HCT116 (cell line): ENCODE data around the gene PIEZO2. TPM values are rescaled to one million over a fixed set of nuclear protein-coding genes. Genes with fewer than 3 reads are reported as not detected.

Source experiments
- ATAC-seq: fragments of 200-7000 bp; cut with Tn5 transposase; 2 replicates; pipeline ENCODE4 v1.9.1; 2020; ENCODE audit warnings: mild to moderate bottlenecking, moderate library complexity
- BruUV-seq: library from RNA; stranded (reverse); fragments of 400-500 nt; replicated peaks from 2 replicates; lab custom pipeline; 2021; lab: Mats Ljungman, UMichigan
- CTCF ChIA-PET: fragments of 300-600 bp; sonication (Branson Sonifier 250); formaldehyde crosslinking; loops from one replicate; lab custom pipeline; 2021; ENCODE audit warnings: antibody characterized with exemption; lab: Charles Lee
- POLR2A ChIA-PET: fragments of 300-600, 350-600 bp; sonication (Branson Sonifier 250); formaldehyde crosslinking; loops from one replicate; lab custom pipeline; 2021; ENCODE audit warnings: antibody characterized with exemption; lab: Charles Lee
- RAD21 ChIA-PET, 2 experiments: fragments of 300-600 bp; sonication (Branson Sonifier 250); formaldehyde crosslinking; loops; one replicate each; lab custom pipeline; 2023; ENCODE audit warnings: low total read pairs in 2 of 2; ENCODE audit not compliant: uncharacterized antibody in 2 of 2, unreplicated experiment in 2 of 2, low non-redundant PET in 1 of 2; lab: Charles Lee
- DNase-seq: peaks from one replicate; pipeline ENCODE4 v3.0.0-alpha.2; 2010; ENCODE audit warnings: low read depth, low spot score
- H2AFZ ChIP-seq: fragments of 200-600 bp; shearing (Covaris generic), sonication (generic); 2 replicates; pipeline ENCODE4 v1.6.1; 2017; ENCODE audit warnings: low read depth, mixed run types, mixed read lengths, antibody characterized with exemption, low read length; ENCODE audit not compliant: poor library complexity, severe bottlenecking
- H3K27ac ChIP-seq: 2 replicates; pipeline ENCODE4 v1.5.1; 2012; ENCODE audit warnings: low read depth, low read length
- H3K27me3 ChIP-seq: fragments of 200-600 bp; sonication (generic); 2 replicates; pipeline ENCODE4 v1.6.1; 2016; ENCODE audit warnings: mixed run types, low read length, mixed read lengths; ENCODE audit not compliant: insufficient read depth
- H3K36me3 ChIP-seq, 2 experiments: fragments of 200-500 bp in 1 of 2; fragments of 200-600 bp in 1 of 2; sonication (Bioruptor generic) in 1 of 2; sonication (generic) in 1 of 2; 2 replicates each; pipeline versions ENCODE4 v1.5.1 to v1.6.1; 2014 to 2016; ENCODE audit warnings: low read length in 2 of 2, inconsistent platforms in 1 of 2, mixed read lengths in 1 of 2, mixed run types in 1 of 2; ENCODE audit not compliant: insufficient read depth in 2 of 2, control insufficient read depth in 1 of 2
- H3K4me1 ChIP-seq, 2 experiments: fragments of 200-600 bp in 1 of 2; sonication (generic) in 1 of 2; 2 replicates each; pipeline versions ENCODE4 v1.5.1 to v1.6.1; 2012 to 2017; ENCODE audit warnings: low read length in 2 of 2, inconsistent platforms in 1 of 2, mild to moderate bottlenecking in 1 of 2, mixed read lengths in 1 of 2, mixed run types in 1 of 2, moderate library complexity in 1 of 2; ENCODE audit not compliant: insufficient read depth in 2 of 2, control insufficient read depth in 1 of 2
- H3K4me2 ChIP-seq: fragments of 200-600 bp; sonication (generic); 2 replicates; pipeline ENCODE4 v1.6.1; 2017; ENCODE audit warnings: mixed run types, low read length, mixed read lengths
- H3K4me3 ChIP-seq, 2 experiments: fragments of 200-600 bp in 1 of 2; sonication (generic) in 1 of 2; replicated peaks in 1 of 2; 2 replicates each; pipeline ENCODE4 v1.5.1; 2011 to 2016; ENCODE audit warnings: low read length in 2 of 2, control low read depth in 1 of 2, low read depth in 1 of 2, mild to moderate bottlenecking in 1 of 2, mixed read lengths in 1 of 2, mixed run types in 1 of 2
- H3K79me2 ChIP-seq: fragments of 200-600 bp; sonication (generic); 2 replicates; pipeline ENCODE4 v1.6.1; 2017; ENCODE audit warnings: mild to moderate bottlenecking, mixed run types, low read length, moderate library complexity, mixed read lengths; ENCODE audit not compliant: insufficient read depth
- H3K9ac ChIP-seq: fragments of 200-600 bp; sonication (generic); 2 replicates; pipeline ENCODE4 v1.6.1; 2016; ENCODE audit warnings: low read length, mixed read lengths
- H3K9me2 ChIP-seq: fragments of 200-600 bp; sonication (generic), shearing (Covaris generic); 2 replicates; pipeline ENCODE4 v1.6.1; 2017; ENCODE audit warnings: mixed run types, mild to moderate bottlenecking, moderate library complexity; ENCODE audit not compliant: insufficient read depth
- H3K9me3 ChIP-seq, 2 experiments: fragments of 200-500 bp in 1 of 2; fragments of 200-600 bp in 1 of 2; sonication (Bioruptor generic) in 1 of 2; sonication (generic) in 1 of 2; 2 replicates each; pipeline ENCODE4 v1.6.1; 2014 to 2017; ENCODE audit warnings: low read length in 2 of 2, mixed read lengths in 2 of 2, inconsistent platforms in 1 of 2, low read depth in 1 of 2, mild to moderate bottlenecking in 1 of 2, mixed run types in 1 of 2, moderate library complexity in 1 of 2; ENCODE audit not compliant: control insufficient read depth in 1 of 2, insufficient read depth in 1 of 2
- H4K20me1 ChIP-seq: fragments of 200-600 bp; sonication (generic), shearing (Covaris generic); 2 replicates; pipeline ENCODE4 v1.6.1; 2017; ENCODE audit warnings: mixed run types, mild to moderate bottlenecking, moderate library complexity; ENCODE audit not compliant: insufficient read depth
- CBX3 ChIP-seq: IDR thresholded peaks from 2 replicates; pipeline ENCODE4 v1.6.1; 2012; ENCODE audit warnings: low read depth
- CEBPB ChIP-seq: IDR thresholded peaks from 2 replicates; pipeline ENCODE4 v1.6.1; 2012; ENCODE audit warnings: low read depth
- CTCF ChIP-seq, 3 experiments: fragments of 200-600 bp in 1 of 3; sonication (generic) in 1 of 3; IDR thresholded peaks in 2 of 3; conservative IDR thresholded peaks in 1 of 3; 2 replicates each; pipeline ENCODE4 v1.5.1; 2012 to 2017; ENCODE audit warnings: low read depth in 2 of 3, low read length in 2 of 3, antibody characterized with exemption in 1 of 3, borderline replicate concordance in 1 of 3, control low read depth in 1 of 3, mild to moderate bottlenecking in 1 of 3, mixed read lengths in 1 of 3, mixed run types in 1 of 3, moderate library complexity in 1 of 3; ENCODE audit not compliant: insufficient read depth in 1 of 3
- EGR1 ChIP-seq: IDR thresholded peaks from 2 replicates; pipeline ENCODE4 v1.6.1; 2012; ENCODE audit warnings: low read depth
- ELF1 ChIP-seq: IDR thresholded peaks from 2 replicates; pipeline ENCODE4 v1.6.1; 2012; ENCODE audit warnings: low read depth, borderline replicate concordance
- EZH2 ChIP-seq: fragments of 200-600 bp; sonication (generic); IDR thresholded peaks from 2 replicates; pipeline ENCODE4 v1.6.1; 2017; ENCODE audit warnings: antibody characterized with exemption, mixed run types
- FOSL1 ChIP-seq: IDR thresholded peaks from 2 replicates; pipeline ENCODE4 v1.6.1; 2012; ENCODE audit warnings: low read depth
- JUND ChIP-seq: IDR thresholded peaks from 2 replicates; pipeline ENCODE4 v1.6.1; 2012
- MAX ChIP-seq: IDR thresholded peaks from 2 replicates; pipeline ENCODE4 v1.6.1; 2012
- POLR2A ChIP-seq: IDR thresholded peaks from 2 replicates; pipeline ENCODE4 v1.7.0; 2011; ENCODE audit warnings: borderline replicate concordance; ENCODE audit not compliant: insufficient read depth, insufficient read length; ENCODE audit errors: extremely low read depth
- RAD21 ChIP-seq: IDR thresholded peaks from 2 replicates; pipeline ENCODE4 v1.6.1; 2012; ENCODE audit warnings: low read depth, mild to moderate bottlenecking
- SIN3A ChIP-seq: IDR thresholded peaks from 2 replicates; pipeline ENCODE4 v1.6.1; 2012; ENCODE audit warnings: low read depth
- SP1 ChIP-seq: IDR thresholded peaks from 2 replicates; pipeline ENCODE4 v1.6.1; 2012; ENCODE audit warnings: low read depth
- SRF ChIP-seq: IDR thresholded peaks from 2 replicates; pipeline ENCODE4 v1.6.1; 2012; ENCODE audit warnings: low read depth
- TCF7L2 ChIP-seq: IDR thresholded peaks from 2 replicates; pipeline ENCODE4 v1.7.0; 2011; ENCODE audit warnings: borderline replicate concordance, inconsistent platforms; ENCODE audit not compliant: insufficient read depth, insufficient read length; ENCODE audit errors: extremely low read depth
- YY1 ChIP-seq: IDR thresholded peaks from 2 replicates; pipeline ENCODE4 v1.6.1; 2011; ENCODE audit warnings: low read length, low read depth, moderate library complexity, mild to moderate bottlenecking; ENCODE audit not compliant: insufficient replicate concordance; ENCODE audit errors: extremely low read depth
- ZBTB33 ChIP-seq: IDR thresholded peaks from 2 replicates; pipeline ENCODE4 v1.6.1; 2011; ENCODE audit warnings: mild to moderate bottlenecking, low read length, moderate library complexity; ENCODE audit not compliant: insufficient replicate concordance; ENCODE audit errors: extremely low read depth
- ZFX ChIP-seq: fragments of 450-650 bp; IDR thresholded peaks from 2 replicates; pipeline ENCODE4 v1.6.1; 2017
- ZNF274 ChIP-seq: fragments of 200-500 bp; sonication (Bioruptor generic); IDR thresholded peaks from 2 replicates; pipeline ENCODE4 v1.6.1; 2014; ENCODE audit warnings: mild to moderate bottlenecking, low read depth, low read length, inconsistent platforms
- intact Hi-C: fragments of 100-400 bp; cut with micrococcal nuclease; formaldehyde crosslinking; loops from 2 replicates; pipeline ENCODE4 v1.10.0; 2022
- total RNA-seq: library from RNA; stranded (reverse); gene quantifications from one replicate; pipeline ENCODE4 v1.2.1, GENCODE V29; 2021; ENCODE audit not compliant: unreplicated experiment

PIEZO2 gene
- total RNA-seq, 1 experiment from 2014 or later = 0.34 TPM

- Histone ChIP-seq H3K9me3 (no peaks in the 10 kb centered on the region), H3K4me3 (no peak overlapping the region), H3K79me2 (no peaks in the 10 kb centered on the region), H3K4me2 (no peak overlapping the region), H3K9ac (no peak overlapping the region), H3K27ac (no peak overlapping the region), H2AFZ (no peak overlapping the region), H3K27me3 (peaks cover 27% of the 10 kb centered on the region), H3K4me1 (no peaks in the 10 kb centered on the region), H3K9me2 (no peaks in the 10 kb centered on the region), H4K20me1 (no peaks in the 10 kb centered on the region), H3K36me3 (no peaks in the 10 kb centered on the region)
- ChIA-PET RAD21 (no interaction called here), CTCF (no interaction called here), POLR2A (no interaction called here)
- BruUV-seq = no TSS peak
- ATAC-seq (no peak), DNase-seq (no peak)
- intact Hi-C loops = no loop called here
- TF ChIP-seq CEBPB (no peak), TCF7L2 (no peak), CBX3 (no peak), SP1 (no peak), MAX (no peak), SRF (no peak), SIN3A (no peak), EZH2 (no peak), ZFX (no peak), ELF1 (no peak)
Measured at GRCh38 chr18:10686308-10686707, 463.1 kb downstream of the PIEZO2 start.

DNA sequence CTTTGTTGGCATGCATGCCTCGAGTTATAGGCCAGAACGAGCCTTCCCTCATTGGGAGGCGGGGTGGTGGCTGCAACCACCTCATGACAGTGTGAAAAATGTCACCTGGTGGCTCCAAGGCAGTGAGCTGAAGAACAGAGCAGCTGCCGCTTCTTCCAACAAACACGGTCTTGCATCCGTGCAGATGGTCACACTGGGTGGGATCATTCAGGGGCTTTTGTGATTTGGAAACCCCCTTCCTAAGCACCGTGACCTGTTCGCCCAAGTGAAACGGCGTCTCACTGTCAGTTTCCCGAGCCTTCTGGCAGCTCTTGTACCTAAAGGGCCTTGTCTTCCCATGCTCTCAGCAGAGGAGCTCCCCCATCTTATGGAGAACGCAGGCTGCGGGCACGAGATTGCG, 463.9 kb downstream of the PIEZO2 start:
- H3K27ac ChIP-seq = no peak overlapping the region
- H3K36me3 ChIP-seq = no peaks in the 10 kb centered on the region
- no peak overlapping the region for H2AFZ ChIP-seq
- no peaks in the 10 kb centered on the region for H4K20me1 ChIP-seq
- ChIA-PET RAD21 (no interaction called here), CTCF (no interaction called here), POLR2A (no interaction called here)
- H3K4me2 ChIP-seq = no peak overlapping the region
- H3K27me3 ChIP-seq = peaks cover 28% of the 10 kb centered on the region
- no peaks in the 10 kb centered on the region for H3K9me2 ChIP-seq
- H3K4me1 ChIP-seq = no peaks in the 10 kb centered on the region
- H3K4me3 ChIP-seq = no peak overlapping the region
- ATAC-seq (no peak), DNase-seq (no peak)
- no peaks in the 10 kb centered on the region for H3K9me3 ChIP-seq
- intact Hi-C loops = no loop called here
- H3K9ac ChIP-seq = no peak overlapping the region
- no TSS peak for BruUV-seq
- no peaks in the 10 kb centered on the region for H3K79me2 ChIP-seq
- no peak for TF ChIP-seq SIN3A
- no peak for TF ChIP-seq EGR1
- no peak for TF ChIP-seq ZNF274
- no peak for TF ChIP-seq ZBTB33
- no peak for TF ChIP-seq CEBPB
- no peak for TF ChIP-seq SRF
- TF ChIP-seq CBX3 = no peak
- no peak for TF ChIP-seq CTCF (IDR thresholded peaks at IDR 0.05 in 2 of 3, conservative IDR thresholded peaks at IDR 0.05 in 1 of 3; ENCODE audit: borderline replicate concordance in 1 of 3, insufficient read depth in 1 of 3, low read depth in 2 of 3, low read length in 2 of 3)
- no peak for TF ChIP-seq YY1
- no peak for TF ChIP-seq JUND
- no peak for TF ChIP-seq ELF1
- no peak for TF ChIP-seq POLR2A
- TF ChIP-seq RAD21 = no peak
- no peak for TF ChIP-seq FOSL1
- no peak for TF ChIP-seq EZH2
